Measurements from ENCODE around the gene FAM120AOS. TPM values are rescaled to one million over a fixed set of nuclear protein-coding genes. Genes with fewer than 3 reads are reported as not detected.

Gene FAM120AOS
- polyA plus RNA-seq, 1 of the 3 experiments (the other 2 are of a cell fraction) = 30.1 TPM

GRCh38 chr9:93435386-93435785 is 18.0 kb downstream of the FAM120AOS start:
- H3K36me3 ChIP-seq (replicated peaks in 1 of 2; ENCODE audit: control insufficient read depth in 1 of 2, insufficient read depth in 2 of 2, low read length in 1 of 2) = no peaks in the 10 kb centered on the region
- ChIA-PET POLR2A (no interaction called here), CTCF (no interaction called here)
- no peaks in the 10 kb centered on the region for H4K20me1 ChIP-seq (ENCODE audit: insufficient read depth)
- no peaks in the 10 kb centered on the region for H3K9me2 ChIP-seq
- 83% methylated on average over 8 of the region's 8 CpGs for WGBS (ENCODE audit: low lambda C conversion rate)
- TF ChIP-seq POLR2AphosphoS5 (IDR thresholded peaks at IDR 0.05; ENCODE audit: low read depth, low read length) = no peak
- no peak for TF ChIP-seq JUND (IDR thresholded peaks at IDR 0.05)
- TF ChIP-seq FOXM1 (IDR thresholded peaks at IDR 0.05; ENCODE audit: low read depth) = no peak
- no peak for TF ChIP-seq TCF12 (IDR thresholded peaks at IDR 0.05)
- TF ChIP-seq SMC3 (IDR thresholded peaks at IDR 0.05; ENCODE audit: low read depth, low read length) = no peak
- no peak for TF ChIP-seq NRF1 (IDR thresholded peaks at IDR 0.05; ENCODE audit: low read depth, low read length)
- no peak for TF ChIP-seq USF1 (IDR thresholded peaks at IDR 0.05; ENCODE audit: borderline replicate concordance, low read depth)
- TF ChIP-seq MEF2A (IDR thresholded peaks at IDR 0.05; ENCODE audit: borderline replicate concordance, low read depth) = no peak
- no peak for TF ChIP-seq RAD21 (IDR thresholded peaks at IDR 0.05; ENCODE audit: low read length)
- no peak for TF ChIP-seq RCOR1 (IDR thresholded peaks at IDR 0.05; ENCODE audit: low read length)
- no peak for TF ChIP-seq USF2 (IDR thresholded peaks at IDR 0.05; ENCODE audit: borderline replicate concordance, low read depth, low read length)
- TF ChIP-seq GATA2 (CRISPR knock-in tag; IDR thresholded peaks at IDR 0.05) = no peak
- no peak for TF ChIP-seq FOXJ3 (CRISPR knock-in tag; IDR thresholded peaks at IDR 0.05)
- H3K9me3 ChIP-seq = no peaks in the 10 kb centered on the region
- H3K27ac ChIP-seq (ENCODE audit: low read depth in 2 of 2, low read length in 1 of 2) = no peak overlapping the region
- H3K4me1 ChIP-seq (ENCODE audit: control insufficient read depth in 1 of 2, insufficient read depth in 2 of 2, low read depth in 1 of 2, low read length in 1 of 2) = no peaks in the 10 kb centered on the region
- no peaks in the 10 kb centered on the region for H3K79me2 ChIP-seq (ENCODE audit: insufficient read depth)
- no peak overlapping the region for H3K4me3 ChIP-seq (ENCODE audit: low read depth in 2 of 2, low read length in 1 of 2)
- no peaks in the 10 kb centered on the region for H3F3A ChIP-seq (replicated peaks; ENCODE audit: insufficient read depth)
- H3K9ac ChIP-seq = no peak overlapping the region
- H3K27me3 ChIP-seq (ENCODE audit: insufficient read depth) = no peaks in the 10 kb centered on the region
- H2AFZ ChIP-seq (ENCODE audit: low read depth) = no peak overlapping the region
- no peak overlapping the region for H3K4me2 ChIP-seq
- no peak for DNase-seq

- DNase-seq = no peak
- POLR2A ChIA-PET = no interaction called here
- Histone ChIP-seq H3K36me3 (replicated peaks in 1 of 2; ENCODE audit: control insufficient read depth in 1 of 2, insufficient read depth in 2 of 2, low read length in 1 of 2) (no peaks in the 10 kb centered on the region), H3K9ac (no peak overlapping the region), H4K20me1 (ENCODE audit: insufficient read depth) (no peaks in the 10 kb centered on the region), H3K4me3 (ENCODE audit: low read depth in 2 of 2, low read length in 1 of 2) (no peak overlapping the region), H3K9me2 (no peaks in the 10 kb centered on the region), H3K9me3 (no peaks in the 10 kb centered on the region), H3K27me3 (ENCODE audit: insufficient read depth) (no peaks in the 10 kb centered on the region; the same call in 1 of the 2 replicates), H2AFZ (ENCODE audit: low read depth) (no peak overlapping the region), H3K4me2 (no peak overlapping the region), H3K79me2 (ENCODE audit: insufficient read depth) (no peaks in the 10 kb centered on the region), H3K4me1 (ENCODE audit: control insufficient read depth in 1 of 2, insufficient read depth in 2 of 2, low read depth in 1 of 2, low read length in 1 of 2) (no peaks in the 10 kb centered on the region), H3K27ac (ENCODE audit: low read depth in 2 of 2, low read length in 1 of 2) (no peak overlapping the region), H3F3A (replicated peaks; ENCODE audit: insufficient read depth) (no peaks in the 10 kb centered on the region)
- CTCF ChIA-PET = no interaction called here
- 84% methylated on average over 3 of the region's 3 CpGs for WGBS (ENCODE audit: low lambda C conversion rate)
- no peak for TF ChIP-seq NFIC (IDR thresholded peaks at IDR 0.05; ENCODE audit: borderline replicate concordance)
- no peak for TF ChIP-seq FOXJ3 (CRISPR knock-in tag; IDR thresholded peaks at IDR 0.05)
- no peak for TF ChIP-seq ZBTB33 (IDR thresholded peaks at IDR 0.05; ENCODE audit: borderline replicate concordance, low read depth)
- no peak for TF ChIP-seq EP300 (IDR thresholded peaks at IDR 0.05; ENCODE audit: borderline replicate concordance in 1 of 2, low read depth in 1 of 2, low read length in 1 of 2)
These were observed 19.3 kb downstream of the FAM120AOS start for GRCh38 chr9:93434056-93434455.
